ENCODE measurements around the gene CLK2. TPM values are rescaled to one million over a fixed set of nuclear protein-coding genes. Genes with fewer than 3 reads are reported as not detected.

Gene CLK2
- total RNA-seq = 101 and 104 TPM in 2 replicates
- long read RNA-seq, partial matches to known transcripts = 3 of 7 reads
- long read RNA-seq, other reads (novel, unspliced or antisense) = 2 of 7 reads

DNA sequence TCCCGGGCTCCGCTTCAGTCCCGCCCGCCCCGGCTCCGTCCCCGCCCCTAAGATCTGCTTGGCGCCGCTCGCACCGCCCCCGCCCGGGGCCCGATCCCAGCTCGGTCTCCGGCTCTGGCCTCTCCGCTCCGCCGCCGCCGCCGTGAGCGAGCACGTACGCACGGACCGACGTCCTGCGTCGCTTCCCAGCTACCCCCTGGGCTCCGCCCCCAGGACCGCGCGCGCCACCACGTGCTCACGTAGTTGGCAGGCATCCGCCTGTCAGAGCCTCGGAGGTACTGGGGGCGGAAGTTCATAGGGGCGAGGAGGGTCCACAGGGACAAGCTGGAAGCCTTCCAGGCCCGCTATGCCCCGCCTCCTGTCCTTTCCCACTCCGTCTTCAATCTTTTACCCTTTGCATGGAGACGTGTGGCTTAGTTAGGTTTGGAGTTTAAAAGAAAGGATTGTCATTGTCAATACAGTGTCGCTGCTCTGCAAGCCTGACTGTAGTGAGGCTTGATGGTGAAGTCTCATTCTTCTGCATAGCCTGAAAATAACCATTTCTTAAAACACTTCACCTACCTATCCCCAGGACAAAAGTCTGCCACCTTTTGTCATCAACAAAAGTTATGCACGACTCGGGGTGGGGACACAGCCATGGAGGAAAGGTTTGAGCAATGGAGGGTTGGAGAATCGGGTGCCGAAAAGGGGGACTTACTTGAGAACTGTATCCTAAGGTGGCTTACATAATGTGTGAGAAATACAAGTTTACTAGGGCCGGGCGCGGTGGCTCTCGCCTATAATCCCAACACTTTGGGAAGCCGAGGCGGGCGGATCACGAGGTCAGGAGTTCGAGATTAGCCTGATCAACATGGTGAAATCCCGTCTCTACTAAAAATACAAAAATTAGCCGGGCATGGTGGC lies at the start of gene CLK2:
Gene CLK2 (minus strand): TSS at position 162 of the 903 bp plus-strand sequence. CDS start 2,527 bp downstream, outside the sequence.
- H3K9me3 Mint-ChIP-seq = no peaks in the 10 kb centered on the region
- H3K4me1 Mint-ChIP-seq = peaks cover 45% of the 10 kb centered on the region
- TF ChIP-seq, protein P1, sequence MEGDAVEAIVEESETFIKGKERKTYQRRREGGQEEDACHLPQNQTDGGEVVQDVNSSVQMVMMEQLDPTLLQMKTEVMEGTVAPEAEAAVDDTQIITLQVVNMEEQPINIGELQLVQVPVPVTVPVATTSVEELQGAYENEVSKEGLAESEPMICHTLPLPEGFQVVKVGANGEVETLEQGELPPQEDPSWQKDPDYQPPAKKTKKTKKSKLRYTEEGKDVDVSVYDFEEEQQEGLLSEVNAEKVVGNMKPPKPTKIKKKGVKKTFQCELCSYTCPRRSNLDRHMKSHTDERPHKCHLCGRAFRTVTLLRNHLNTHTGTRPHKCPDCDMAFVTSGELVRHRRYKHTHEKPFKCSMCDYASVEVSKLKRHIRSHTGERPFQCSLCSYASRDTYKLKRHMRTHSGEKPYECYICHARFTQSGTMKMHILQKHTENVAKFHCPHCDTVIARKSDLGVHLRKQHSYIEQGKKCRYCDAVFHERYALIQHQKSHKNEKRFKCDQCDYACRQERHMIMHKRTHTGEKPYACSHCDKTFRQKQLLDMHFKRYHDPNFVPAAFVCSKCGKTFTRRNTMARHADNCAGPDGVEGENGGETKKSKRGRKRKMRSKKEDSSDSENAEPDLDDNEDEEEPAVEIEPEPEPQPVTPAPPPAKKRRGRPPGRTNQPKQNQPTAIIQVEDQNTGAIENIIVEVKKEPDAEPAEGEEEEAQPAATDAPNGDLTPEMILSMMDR (conservative IDR thresholded peaks at IDR 0.05) = no peak
- peak within 1 kb of the TSS; percentile 93 for H3K4me3 Mint-ChIP-seq
- H3K36me3 Mint-ChIP-seq (ENCODE audit: low read depth) = peaks cover 19% of the 10 kb centered on the region
- peak within 1 kb of the TSS; percentile 92 for H3K27ac Mint-ChIP-seq (ENCODE audit: unreplicated experiment)
- no peaks in the 10 kb centered on the region for H3K27me3 Mint-ChIP-seq (ENCODE audit: low read depth)
- peak; percentile 93 for DNase-seq (ENCODE audit: low read depth, low spot score)

DNA sequence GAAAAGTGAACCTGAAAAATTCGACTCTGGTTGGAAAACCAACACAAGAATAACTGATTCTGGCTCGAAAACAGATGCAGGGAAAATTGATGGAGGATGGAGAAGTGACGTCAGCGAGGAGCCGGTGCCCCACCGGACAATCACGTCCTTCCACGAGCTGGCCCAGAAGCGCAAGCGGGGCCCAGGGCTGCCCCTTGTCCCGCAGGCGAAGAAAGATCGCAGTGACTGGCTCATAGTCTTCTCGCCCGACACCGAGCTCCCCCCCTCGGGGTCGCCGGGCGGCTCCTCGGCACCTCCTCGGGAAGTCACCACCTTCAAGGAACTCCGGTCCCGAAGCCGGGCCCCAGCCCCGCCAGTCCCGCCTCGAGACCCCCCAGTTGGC lies 49.3 kb upstream of the CLK2 start:
- H3K27ac Mint-ChIP-seq (ENCODE audit: unreplicated experiment) = peak overlapping the region; percentile 84
- DNase-seq (ENCODE audit: low read depth, low spot score) = peak; percentile 40
- H3K9me3 Mint-ChIP-seq = no peaks in the 10 kb centered on the region
- peaks cover 60% of the 10 kb centered on the region for H3K4me1 Mint-ChIP-seq
- TF ChIP-seq, protein P1 (conservative IDR thresholded peaks at IDR 0.05) = no peak
- H3K36me3 Mint-ChIP-seq (ENCODE audit: low read depth) = peaks cover 15% of the 10 kb centered on the region
- H3K4me3 Mint-ChIP-seq = peak overlapping the region; percentile 88
- H3K27me3 Mint-ChIP-seq (ENCODE audit: low read depth) = peaks cover 26% of the 10 kb centered on the region

DNA sequence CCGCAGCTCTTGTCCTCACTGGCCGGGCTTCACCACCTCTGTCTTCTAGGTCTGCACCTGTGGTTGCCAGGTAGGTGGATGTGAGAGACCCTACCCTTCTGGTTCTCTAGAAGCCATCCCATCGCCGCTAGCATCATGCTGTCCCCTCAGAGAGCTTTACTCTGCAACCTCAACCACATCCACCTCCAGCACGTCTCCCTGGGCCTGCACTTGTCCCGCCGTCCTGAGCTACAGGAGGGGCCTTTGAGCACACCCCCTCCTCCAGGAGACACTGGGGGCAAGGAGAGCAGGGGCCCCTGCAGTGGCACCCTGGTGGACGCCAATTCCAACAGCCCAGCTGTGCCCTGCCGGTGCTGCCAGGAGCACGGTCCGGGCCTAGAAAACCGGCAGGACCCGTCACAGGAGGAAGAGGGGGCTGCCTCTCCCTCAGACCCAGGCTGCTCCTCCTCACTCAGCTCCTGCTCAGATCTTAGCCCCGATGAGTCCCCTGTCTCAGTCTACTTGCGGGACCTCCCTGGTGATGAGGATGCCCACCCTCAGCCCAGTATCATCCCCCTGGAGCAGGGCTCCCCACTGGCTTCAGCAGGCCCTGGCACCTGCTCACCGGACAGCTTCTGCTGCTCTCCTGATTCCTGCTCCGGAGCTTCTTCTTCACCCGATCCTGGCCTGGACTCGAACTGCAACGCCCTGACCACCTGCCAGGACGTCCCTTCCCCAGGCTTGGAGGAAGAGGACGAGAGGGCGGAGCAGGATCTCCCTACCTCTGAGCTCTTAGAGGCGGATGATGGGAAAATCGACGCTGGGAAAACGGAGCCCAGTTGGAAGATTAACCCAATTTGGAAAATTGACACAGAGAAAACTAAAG lies 48.6 kb upstream of the CLK2 start:
- TF ChIP-seq, protein P1 (conservative IDR thresholded peaks at IDR 0.05) = no peak
- DNase-seq (ENCODE audit: low read depth, low spot score) = no peak

DNA sequence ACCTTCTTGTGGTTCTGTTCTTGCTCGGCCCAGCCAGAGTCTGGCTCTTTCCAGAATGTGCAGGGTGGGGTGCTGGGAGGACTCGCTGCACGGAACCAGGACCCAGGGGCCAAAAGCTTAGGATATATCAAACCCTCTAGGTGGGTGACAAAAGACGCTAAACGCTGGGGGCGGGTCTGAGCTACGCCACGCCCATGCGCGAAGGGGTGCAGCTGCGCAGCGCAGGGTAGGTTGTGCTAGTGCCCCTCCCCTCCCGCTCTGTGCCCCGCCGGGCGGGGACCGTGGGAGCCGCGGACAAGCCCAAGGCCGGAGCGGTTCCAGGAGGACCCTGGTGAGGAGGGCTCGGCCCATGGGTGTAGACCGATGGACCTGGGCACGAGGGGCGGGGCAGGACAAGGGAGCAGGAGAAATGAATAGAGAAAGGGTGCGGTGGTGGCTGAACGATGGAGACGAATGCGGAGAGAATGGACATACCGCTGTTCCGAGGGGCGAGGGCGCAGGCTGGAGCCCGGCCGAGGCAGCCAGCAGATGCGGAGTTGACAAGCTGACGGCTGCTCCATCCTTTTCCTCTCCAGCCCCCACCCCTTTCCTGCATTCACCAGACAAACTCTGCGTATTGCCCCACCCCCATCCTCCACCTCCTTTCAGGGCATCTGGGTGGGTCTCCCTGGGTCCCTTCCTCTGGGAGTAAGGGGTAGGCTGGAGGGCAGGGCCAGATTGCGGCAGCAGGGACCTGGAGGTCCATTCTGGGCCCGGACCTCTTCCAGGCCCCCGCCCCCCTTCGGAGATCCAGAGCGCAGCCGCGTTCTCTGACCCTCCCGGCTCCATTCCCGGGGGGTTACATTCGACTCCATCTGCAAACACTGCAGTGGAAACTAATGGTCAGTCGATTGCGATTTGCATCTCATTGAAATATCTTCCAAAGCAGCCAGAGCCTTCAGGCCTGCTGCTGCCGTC lies 47.6 kb upstream of the CLK2 start, which contains the start of gene RUSC1:
Gene RUSC1 (plus strand): TSS at position 234 of the 957 bp plus-strand sequence. CDS start 880 bp downstream, outside the sequence.
- TF ChIP-seq, protein P1 (conservative IDR thresholded peaks at IDR 0.05) = no peak
- Mint-ChIP-seq H3K4me1 (peaks cover 62% of the 10 kb centered on the region), H3K27ac (ENCODE audit: unreplicated experiment) (peak within 1 kb of the TSS; percentile 58), H3K4me3 (peak within 1 kb of the TSS; percentile 88), H3K27me3 (ENCODE audit: low read depth) (peaks cover 23% of the 10 kb centered on the region), H3K36me3 (ENCODE audit: low read depth) (peaks cover 18% of the 10 kb centered on the region), H3K9me3 (no peaks in the 10 kb centered on the region)
- peak; percentile 47 for DNase-seq (ENCODE audit: low read depth, low spot score)

More for the DNA sequence above, 48.6 kb upstream of the CLK2 start:
- Mint-ChIP-seq H3K4me3 (peak overlapping the region; percentile 88), H3K27me3 (ENCODE audit: low read depth) (peaks cover 26% of the 10 kb centered on the region), H3K36me3 (ENCODE audit: low read depth) (peaks cover 18% of the 10 kb centered on the region), H3K9me3 (no peaks in the 10 kb centered on the region), H3K4me1 (peaks cover 64% of the 10 kb centered on the region), H3K27ac (ENCODE audit: unreplicated experiment) (peak overlapping the region; percentile 84)
